Left lung (tissue), 10 donors: ENCODE measurements around the gene ZNF544. TPM values are rescaled to one million over a fixed set of nuclear protein-coding genes. Genes with fewer than 3 reads are reported as not detected.
A peak's percentile ranks its signal among the peaks of the same experiment; 100 is the strongest.

ENCODE experiments used
- ATAC-seq: fragments of 200-7000 bp; cut with Tn5 transposase; one replicate; pipeline ENCODE4 v1.9.1; 2020; ENCODE audit warnings: moderate library complexity
- DNase-seq, 4 donors: peaks; one replicate each; pipeline ENCODE4 v3.0.0-alpha.2; 2013 to 2020
- H3K27ac ChIP-seq, 2 donors: fragments of 200-600 bp; sonication (generic) in 1 of 2; one replicate each; pipeline versions ENCODE4 v1.5.0 to v1.8.0; 2020 to 2021
- H3K27me3 ChIP-seq, 2 donors: fragments of 200-600 bp; sonication (generic) in 1 of 2; one replicate each; pipeline versions ENCODE4 v1.5.0 to v1.8.0; 2020 to 2021
- H3K36me3 ChIP-seq, 2 donors: fragments of 200-600 bp; sonication (generic) in 1 of 2; one replicate each; pipeline versions ENCODE4 v1.5.0 to v1.8.0; 2020 to 2021
- H3K4me1 ChIP-seq, 2 donors: fragments of 200-600 bp; one replicate each; pipeline ENCODE4 v1.8.0; 2021
- H3K4me3 ChIP-seq, 2 donors: fragments of 200-600 bp; sonication (generic) in 1 of 2; one replicate each; pipeline versions ENCODE4 v1.5.0 to v1.8.0; 2020 to 2021; ENCODE audit warnings: mild to moderate bottlenecking in 1 of 2
- H3K9me3 ChIP-seq, 2 donors: fragments of 200-600 bp; sonication (generic) in 1 of 2; one replicate each; pipeline versions ENCODE4 v1.5.0 to v1.8.0; 2020 to 2021
- intact Hi-C, 2 donors: fragments of 100-400 bp; cut with DNase I; formaldehyde crosslinking; loops; one replicate each; pipeline versions ENCODE4 v1.11.2 to v1.14.2; 2022
- polyA plus RNA-seq, 6 donors: library from polyadenylated mRNA; unstranded; fragments of 120-200 nt; gene quantifications; one replicate each; pipeline ENCODE4 v1.2.1, GENCODE V29; 2013; ENCODE audit not compliant: insufficient read length in 6 of 6
- total RNA-seq, 2 donors: library from RNA; stranded (reverse); fragmentation: NEBNext Ultra II Directional; extraction: Animal tissue kit (Norgen Biotek cat#: 25700); gene quantifications; one replicate each; pipeline ENCODE4 v1.2.1, GENCODE V29; 2021
- TF ChIP-seq, protein P1 (sequence below), 2 donors: fragments of 200-600 bp; sonication (generic) in 1 of 2; IDR thresholded peaks; one replicate each; pipeline versions ENCODE4 v1.5.0 to v1.8.0; 2021; ENCODE audit warnings: antibody characterized with exemption in 2 of 2
- donor health status: DM: no; HTN: yes; CAD: no.
- donor health status: DM: no; HTN: no; CAD: no.

The ZNF544 gene
- total and polyA plus RNA-seq, 8 donors = 23.8 to 45.7 (median 35.8) TPM

DNA sequence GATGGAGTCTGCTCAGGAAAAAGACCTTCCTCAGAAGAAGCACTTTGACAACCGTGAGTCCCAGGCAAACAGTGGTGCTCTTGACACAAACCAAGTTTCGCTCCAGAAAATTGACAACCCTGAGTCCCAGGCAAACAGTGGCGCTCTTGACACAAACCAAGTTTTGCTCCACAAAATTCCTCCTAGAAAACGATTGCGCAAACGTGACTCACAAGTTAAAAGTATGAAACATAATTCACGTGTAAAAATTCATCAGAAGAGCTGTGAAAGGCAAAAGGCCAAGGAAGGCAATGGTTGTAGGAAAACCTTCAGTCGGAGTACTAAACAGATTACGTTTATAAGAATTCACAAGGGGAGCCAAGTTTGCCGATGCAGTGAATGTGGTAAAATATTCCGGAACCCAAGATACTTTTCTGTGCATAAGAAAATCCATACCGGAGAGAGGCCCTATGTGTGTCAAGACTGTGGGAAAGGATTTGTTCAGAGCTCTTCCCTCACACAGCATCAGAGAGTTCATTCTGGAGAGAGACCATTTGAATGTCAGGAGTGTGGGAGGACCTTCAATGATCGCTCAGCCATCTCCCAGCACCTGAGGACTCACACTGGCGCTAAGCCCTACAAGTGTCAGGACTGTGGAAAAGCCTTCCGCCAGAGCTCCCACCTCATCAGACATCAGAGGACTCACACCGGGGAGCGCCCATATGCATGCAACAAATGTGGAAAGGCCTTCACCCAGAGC, 16.2 kb upstream of the ZNF544 start:
- DNase-seq (no peak), ATAC-seq (no peak)
- TF ChIP-seq, protein P1, sequence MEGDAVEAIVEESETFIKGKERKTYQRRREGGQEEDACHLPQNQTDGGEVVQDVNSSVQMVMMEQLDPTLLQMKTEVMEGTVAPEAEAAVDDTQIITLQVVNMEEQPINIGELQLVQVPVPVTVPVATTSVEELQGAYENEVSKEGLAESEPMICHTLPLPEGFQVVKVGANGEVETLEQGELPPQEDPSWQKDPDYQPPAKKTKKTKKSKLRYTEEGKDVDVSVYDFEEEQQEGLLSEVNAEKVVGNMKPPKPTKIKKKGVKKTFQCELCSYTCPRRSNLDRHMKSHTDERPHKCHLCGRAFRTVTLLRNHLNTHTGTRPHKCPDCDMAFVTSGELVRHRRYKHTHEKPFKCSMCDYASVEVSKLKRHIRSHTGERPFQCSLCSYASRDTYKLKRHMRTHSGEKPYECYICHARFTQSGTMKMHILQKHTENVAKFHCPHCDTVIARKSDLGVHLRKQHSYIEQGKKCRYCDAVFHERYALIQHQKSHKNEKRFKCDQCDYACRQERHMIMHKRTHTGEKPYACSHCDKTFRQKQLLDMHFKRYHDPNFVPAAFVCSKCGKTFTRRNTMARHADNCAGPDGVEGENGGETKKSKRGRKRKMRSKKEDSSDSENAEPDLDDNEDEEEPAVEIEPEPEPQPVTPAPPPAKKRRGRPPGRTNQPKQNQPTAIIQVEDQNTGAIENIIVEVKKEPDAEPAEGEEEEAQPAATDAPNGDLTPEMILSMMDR (IDR thresholded peaks at IDR 0.05) = no peak
- H3K27ac ChIP-seq = no peak overlapping the region
- intact Hi-C loops = no loop called here
- H3K4me1 ChIP-seq = no peaks in the 10 kb centered on the region
- H3K36me3 ChIP-seq = peaks cover 7 to 68% of the 10 kb centered on the region in 2 donors
- H3K9me3 ChIP-seq = peaks cover 13 to 100% of the 10 kb centered on the region in 2 donors
- no peaks in the 10 kb centered on the region for H3K27me3 ChIP-seq
- no peak overlapping the region for H3K4me3 ChIP-seq

DNA sequence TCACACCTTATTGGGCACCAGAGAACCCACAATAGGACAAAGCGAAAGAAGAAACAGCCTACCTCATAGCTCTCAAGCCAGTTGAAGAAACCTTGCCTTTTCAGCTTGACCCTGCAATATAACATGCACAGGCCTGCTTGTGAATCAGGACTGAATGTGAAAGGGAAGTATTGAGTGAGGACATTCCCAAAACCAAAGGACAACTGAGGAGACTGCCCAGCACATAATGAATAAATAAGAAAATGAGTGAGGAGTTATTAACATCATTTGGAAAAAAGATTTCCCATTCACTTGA, 15.7 kb upstream of the ZNF544 start:
- Histone ChIP-seq H3K27ac (no peak overlapping the region), H3K36me3 (peaks cover 7 to 63% of the 10 kb centered on the region in 2 donors), H3K4me3 (no peak overlapping the region), H3K27me3 (no peaks in the 10 kb centered on the region), H3K9me3 (peaks cover 13 to 100% of the 10 kb centered on the region in 2 donors), H3K4me1 (no peaks in the 10 kb centered on the region)
- TF ChIP-seq, protein P1 (IDR thresholded peaks at IDR 0.05) = no peak
- no peak for ATAC-seq
- DNase-seq = no peak
- intact Hi-C loops = no loop called here

DNA sequence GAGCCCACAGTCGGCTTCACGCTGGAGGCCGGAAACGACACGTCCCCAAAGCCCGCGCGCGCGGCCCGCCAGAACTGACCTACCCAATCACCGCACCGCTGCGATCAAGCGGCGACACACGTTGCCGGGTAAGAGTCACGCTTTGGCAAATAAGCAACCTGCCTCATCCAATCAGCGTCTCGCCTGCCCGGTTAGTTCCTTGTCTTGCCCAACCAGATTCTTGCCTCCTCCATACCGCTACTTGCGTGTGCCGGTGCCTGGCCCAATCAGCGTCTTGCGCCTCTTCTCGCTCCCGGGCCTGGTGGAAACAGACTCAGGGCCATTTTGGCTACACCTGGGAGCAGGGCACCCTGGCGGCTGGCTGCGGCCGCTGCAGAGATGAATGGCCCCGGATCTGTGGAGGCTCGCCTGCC, 11.6 kb upstream of the ZNF544 start:
- Histone ChIP-seq H3K4me3 (no peak overlapping the region), H3K9me3 (peaks cover 2 to 97% of the 10 kb centered on the region in 2 donors), H3K27ac (no peak overlapping the region), H3K4me1 (no peaks in the 10 kb centered on the region), H3K27me3 (no peaks in the 10 kb centered on the region), H3K36me3 (peaks cover 0 to 23% of the 10 kb centered on the region in 2 donors)
- intact Hi-C loops = no loop called here
- TF ChIP-seq, protein P1 (IDR thresholded peaks at IDR 0.05) = no peak
- DNase-seq (no peak), ATAC-seq (no peak)

DNA sequence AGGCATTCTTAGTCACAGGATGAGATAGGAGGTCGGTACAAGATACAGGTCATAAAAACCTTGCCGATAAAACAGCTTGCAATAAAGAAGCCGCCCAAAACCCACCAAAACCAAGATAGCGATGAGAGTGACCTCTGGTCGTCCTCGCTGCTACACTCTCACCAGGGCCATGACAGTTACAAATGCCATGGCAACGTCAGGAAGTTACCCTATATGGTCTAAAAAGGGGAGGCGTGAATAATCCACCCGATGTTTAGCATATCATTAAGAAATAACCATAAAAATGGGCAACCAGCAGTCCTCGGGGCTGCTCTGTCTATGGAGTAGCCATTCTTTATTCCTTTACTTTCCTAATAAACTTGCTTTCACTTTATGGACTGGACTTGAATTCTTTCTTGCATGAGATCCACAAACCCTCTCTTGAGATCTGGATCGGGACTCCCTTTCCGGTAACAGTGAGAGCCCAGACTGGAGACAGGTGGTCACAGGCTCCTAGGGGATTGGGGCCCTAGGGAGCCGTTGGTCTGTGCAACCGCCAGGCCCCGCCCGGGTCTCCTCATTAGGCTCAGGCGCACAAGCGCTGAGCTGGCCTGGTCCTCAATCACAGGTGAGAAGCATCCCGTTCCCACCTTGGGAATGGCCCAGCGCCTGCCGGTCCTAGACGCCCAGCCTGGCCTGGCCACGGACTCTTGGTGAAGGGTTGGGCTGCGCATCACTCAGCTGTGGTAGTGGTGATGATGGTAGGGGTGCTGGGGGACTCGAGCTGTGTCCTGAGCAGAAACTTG, 10.9 kb upstream of the ZNF544 start:
- ATAC-seq = no peak
- Histone ChIP-seq H3K4me3 (no peak overlapping the region), H3K27me3 (no peaks in the 10 kb centered on the region), H3K27ac (no peak overlapping the region), H3K9me3 (peaks cover 0 to 97% of the 10 kb centered on the region in 2 donors), H3K36me3 (peaks cover 0 to 15% of the 10 kb centered on the region in 2 donors), H3K4me1 (no peaks in the 10 kb centered on the region)
- DNase-seq = no peak
- TF ChIP-seq, protein P1 (IDR thresholded peaks at IDR 0.05) = no peak
- intact Hi-C loops = no loop called here

DNA sequence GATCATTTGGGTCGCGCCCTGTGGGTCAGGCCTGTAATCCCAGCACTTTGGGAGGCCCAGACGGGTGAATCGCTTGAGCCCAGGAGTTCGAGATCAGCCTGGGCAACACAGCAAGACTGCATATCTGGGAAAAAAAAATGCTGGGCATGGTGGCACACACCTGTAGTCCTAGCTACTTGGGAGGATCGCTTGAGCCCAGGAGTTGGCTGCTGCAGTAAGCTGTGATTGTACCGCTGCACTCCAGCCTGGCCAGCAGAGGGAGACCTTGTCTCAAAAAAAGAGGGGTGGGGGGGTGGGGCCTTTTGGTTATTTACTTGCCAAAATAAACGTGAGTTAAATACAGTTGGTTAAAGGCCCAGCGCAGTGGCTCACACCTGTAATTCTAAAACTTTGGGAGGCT, 9.8 kb upstream of the ZNF544 start:
- Histone ChIP-seq H3K36me3 (peaks cover 0 to 4% of the 10 kb centered on the region in 2 donors), H3K4me3 (no peak overlapping the region), H3K27me3 (no peaks in the 10 kb centered on the region), H3K4me1 (no peaks in the 10 kb centered on the region), H3K9me3 (peaks cover 0 to 97% of the 10 kb centered on the region in 2 donors), H3K27ac (no peak overlapping the region)
- intact Hi-C loops = no loop called here
- no peak for DNase-seq
- peak; percentile 42 for ATAC-seq
- TF ChIP-seq, protein P1 (IDR thresholded peaks at IDR 0.05) = peak; percentile 17 to 36
